ENCODE results near the gene CCDC149. TPM values are rescaled to one million over a fixed set of nuclear protein-coding genes. Genes with fewer than 3 reads are reported as not detected.

CCDC149 gene
- total RNA-seq, 2 donors from 2014 or later, result 0.19 to 0.24 TPM

DNA sequence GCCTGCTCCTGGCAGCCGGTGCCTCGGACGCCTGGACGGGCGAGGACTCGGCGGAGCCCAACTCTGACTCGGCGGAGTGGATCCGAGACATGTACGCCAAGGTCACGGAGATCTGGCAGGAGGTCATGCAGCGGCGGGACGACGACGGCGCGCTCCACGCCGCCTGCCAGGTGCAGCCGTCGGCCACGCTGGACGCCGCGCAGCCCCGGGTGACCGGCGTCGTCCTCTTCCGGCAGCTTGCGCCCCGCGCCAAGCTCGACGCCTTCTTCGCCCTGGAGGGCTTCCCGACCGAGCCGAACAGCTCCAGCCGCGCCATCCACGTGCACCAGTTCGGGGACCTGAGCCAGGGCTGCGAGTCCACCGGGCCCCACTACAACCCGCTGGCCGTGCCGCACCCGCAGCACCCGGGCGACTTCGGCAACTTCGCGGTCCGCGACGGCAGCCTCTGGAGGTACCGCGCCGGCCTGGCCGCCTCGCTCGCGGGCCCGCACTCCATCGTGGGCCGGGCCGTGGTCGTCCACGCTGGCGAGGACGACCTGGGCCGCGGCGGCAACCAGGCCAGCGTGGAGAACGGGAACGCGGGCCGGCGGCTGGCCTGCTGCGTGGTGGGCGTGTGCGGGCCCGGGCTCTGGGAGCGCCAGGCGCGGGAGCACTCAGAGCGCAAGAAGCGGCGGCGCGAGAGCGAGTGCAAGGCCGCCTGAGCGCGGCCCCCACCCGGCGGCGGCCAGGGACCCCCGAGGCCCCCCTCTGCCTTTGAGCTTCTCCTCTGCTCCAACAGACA is 113.1 kb downstream of the CCDC149 start:
- ATAC-seq (replicated peaks in 1 of 2) (no peak), DNase-seq (no peak)
- Mint-ChIP-seq H3K36me3 (ENCODE audit: insufficient read depth in 2 of 2) (peaks cover 0 to 1% of the 10 kb centered on the region in 2 donors), H3K27ac (no peak overlapping the region), H3K4me1 (ENCODE audit: low read depth) (no peaks in the 10 kb centered on the region), H3K9me3 (no peaks in the 10 kb centered on the region), H3K4me3 (peak overlapping the region in 1 of 2 donors; percentile 20), H3K27me3 (ENCODE audit: low read depth) (peaks cover 57% of the 10 kb centered on the region)

DNA sequence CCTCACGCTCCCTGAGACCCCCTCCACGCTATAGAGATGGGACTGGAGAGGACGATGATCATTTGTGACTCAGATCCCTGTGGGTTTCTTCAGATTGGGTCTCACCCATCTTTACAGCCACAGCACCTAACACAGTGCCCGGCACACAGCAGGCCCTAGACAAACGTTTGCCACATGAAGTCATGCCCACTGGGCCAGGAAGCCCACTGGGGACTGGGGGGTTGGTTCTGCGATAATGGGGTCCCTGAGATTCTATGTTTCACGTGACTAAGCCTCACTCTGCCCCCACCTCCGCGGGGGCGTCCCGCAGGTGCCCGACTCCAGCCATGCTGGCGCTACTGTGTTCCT is 113.7 kb downstream of the CCDC149 start:
- Mint-ChIP-seq H3K9me3 (no peaks in the 10 kb centered on the region), H3K27ac (no peak overlapping the region)

DNA sequence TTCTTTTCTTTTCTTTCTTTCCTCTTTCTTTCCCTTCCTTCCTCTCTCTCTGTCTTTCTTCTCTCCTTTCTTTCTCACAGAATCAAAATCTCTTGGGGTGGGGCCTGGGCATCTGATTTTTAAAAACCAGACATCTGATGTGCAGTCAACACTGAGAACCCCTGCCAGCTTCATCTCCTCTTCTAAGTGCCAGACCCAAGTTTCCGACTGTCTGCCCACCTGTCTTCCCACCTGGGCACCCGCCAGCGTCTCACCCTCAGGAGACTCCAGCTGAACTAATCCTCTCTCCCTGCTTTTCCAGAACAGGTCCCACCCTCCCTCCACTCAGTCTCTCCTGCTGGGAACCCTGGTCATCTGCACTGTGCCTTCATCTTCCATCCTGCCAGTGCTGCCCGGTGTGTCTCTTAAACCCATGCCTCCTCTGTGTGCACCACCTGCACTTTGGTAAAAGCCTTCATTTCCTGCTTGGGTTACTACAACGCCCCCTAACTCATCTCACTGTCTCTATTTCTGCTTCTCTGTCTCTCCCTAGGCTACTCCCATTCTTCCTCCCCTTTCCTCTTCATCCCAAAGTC is 114.7 kb downstream of the CCDC149 start:
- Mint-ChIP-seq H3K9me3 (no peaks in the 10 kb centered on the region), H3K4me1 (ENCODE audit: low read depth) (no peaks in the 10 kb centered on the region), H3K27ac (no peak overlapping the region), H3K4me3 (no peak overlapping the region), H3K27me3 (ENCODE audit: low read depth) (peaks cover 54% of the 10 kb centered on the region), H3K36me3 (ENCODE audit: insufficient read depth in 2 of 2) (peaks cover 0 to 1% of the 10 kb centered on the region in 2 donors)
- DNase-seq (no peak), ATAC-seq (replicated peaks in 1 of 2) (no peak)

More for the DNA sequence above, 113.7 kb downstream of the CCDC149 start:
- no peak for DNase-seq
- Mint-ChIP-seq H3K4me1 (ENCODE audit: low read depth) (no peaks in the 10 kb centered on the region), H3K27me3 (ENCODE audit: low read depth) (peaks cover 54% of the 10 kb centered on the region), H3K36me3 (ENCODE audit: insufficient read depth in 2 of 2) (peaks cover 0 to 1% of the 10 kb centered on the region in 2 donors), H3K4me3 (no peak overlapping the region)
- ATAC-seq (replicated peaks in 1 of 2), result no peak

DNA sequence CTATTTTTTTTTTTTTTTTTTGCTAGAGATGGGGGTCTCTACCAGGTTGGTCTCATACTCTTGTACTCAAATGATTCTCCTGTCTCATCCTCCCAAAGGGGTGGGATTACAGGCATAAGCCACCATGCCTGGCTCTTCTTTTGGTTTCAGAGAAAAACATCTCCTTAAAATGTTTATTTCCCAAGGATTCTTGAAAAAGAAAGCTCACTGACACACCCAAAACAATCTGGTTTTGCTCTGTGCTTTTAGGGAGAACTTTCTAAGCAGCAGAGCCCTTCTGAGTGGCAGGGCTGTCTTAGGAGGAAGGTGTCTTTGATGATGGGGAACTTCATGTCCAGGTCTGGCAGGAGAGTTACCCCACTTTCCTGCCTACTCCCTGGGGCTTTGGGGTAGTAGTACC is 116.2 kb downstream of the CCDC149 start:
- ATAC-seq (replicated peaks in 1 of 2), result no peak
- H3K36me3 Mint-ChIP-seq (ENCODE audit: insufficient read depth in 2 of 2), result peaks cover 0 to 1% of the 10 kb centered on the region in 2 donors
- H3K4me1 Mint-ChIP-seq (ENCODE audit: low read depth), result no peaks in the 10 kb centered on the region
- H3K4me3 Mint-ChIP-seq, result no peak overlapping the region
- peaks cover 39% of the 10 kb centered on the region for H3K27me3 Mint-ChIP-seq (ENCODE audit: low read depth)
- H3K27ac Mint-ChIP-seq, result no peak overlapping the region
- no peaks in the 10 kb centered on the region for H3K9me3 Mint-ChIP-seq
- no peak for DNase-seq

DNA sequence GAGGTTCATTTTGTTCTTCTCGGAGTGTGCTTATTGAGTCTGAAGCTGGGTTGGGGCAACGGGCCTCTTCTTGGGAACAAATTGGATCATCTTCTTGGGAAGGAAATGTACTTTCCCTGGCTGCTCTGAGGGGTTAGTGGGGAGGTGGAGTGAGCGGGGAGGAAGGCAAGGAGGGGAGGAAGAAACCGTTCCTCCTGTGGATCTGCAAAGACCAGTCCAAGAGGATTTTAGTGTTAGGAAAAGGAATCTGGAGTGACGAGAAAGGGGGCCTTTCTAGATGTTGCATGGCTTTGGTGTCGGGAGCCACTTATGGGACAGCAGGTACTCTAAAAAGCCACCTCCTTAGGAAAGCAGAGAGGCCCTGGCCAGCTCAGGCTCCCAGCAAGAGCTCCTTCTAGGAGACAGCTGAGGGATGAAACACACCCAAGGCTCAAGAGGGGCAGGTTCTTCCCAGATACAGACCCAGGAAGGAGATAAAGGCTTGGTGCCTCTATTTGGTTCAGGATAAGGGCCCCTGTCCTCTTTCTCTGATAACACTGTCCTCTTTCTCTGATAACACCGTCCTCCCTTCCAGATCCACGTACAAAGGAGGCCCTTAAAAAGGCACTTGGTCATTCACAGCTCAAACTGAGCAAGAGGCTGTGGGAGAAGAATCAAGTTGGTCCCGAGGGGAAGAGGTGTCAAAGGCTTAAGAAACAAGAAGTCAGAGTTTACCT is 117.0 kb downstream of the CCDC149 start:
- ATAC-seq (replicated peaks in 1 of 2), result no peak
- no peaks in the 10 kb centered on the region for H3K9me3 Mint-ChIP-seq
- peaks cover 0 to 1% of the 10 kb centered on the region in 2 donors for H3K36me3 Mint-ChIP-seq (ENCODE audit: insufficient read depth in 2 of 2)
- H3K27me3 Mint-ChIP-seq (ENCODE audit: low read depth), result peaks cover 31% of the 10 kb centered on the region
- no peak for DNase-seq
- H3K4me3 Mint-ChIP-seq, result no peak overlapping the region
- H3K27ac Mint-ChIP-seq, result no peak overlapping the region
- no peaks in the 10 kb centered on the region for H3K4me1 Mint-ChIP-seq (ENCODE audit: low read depth)

DNA sequence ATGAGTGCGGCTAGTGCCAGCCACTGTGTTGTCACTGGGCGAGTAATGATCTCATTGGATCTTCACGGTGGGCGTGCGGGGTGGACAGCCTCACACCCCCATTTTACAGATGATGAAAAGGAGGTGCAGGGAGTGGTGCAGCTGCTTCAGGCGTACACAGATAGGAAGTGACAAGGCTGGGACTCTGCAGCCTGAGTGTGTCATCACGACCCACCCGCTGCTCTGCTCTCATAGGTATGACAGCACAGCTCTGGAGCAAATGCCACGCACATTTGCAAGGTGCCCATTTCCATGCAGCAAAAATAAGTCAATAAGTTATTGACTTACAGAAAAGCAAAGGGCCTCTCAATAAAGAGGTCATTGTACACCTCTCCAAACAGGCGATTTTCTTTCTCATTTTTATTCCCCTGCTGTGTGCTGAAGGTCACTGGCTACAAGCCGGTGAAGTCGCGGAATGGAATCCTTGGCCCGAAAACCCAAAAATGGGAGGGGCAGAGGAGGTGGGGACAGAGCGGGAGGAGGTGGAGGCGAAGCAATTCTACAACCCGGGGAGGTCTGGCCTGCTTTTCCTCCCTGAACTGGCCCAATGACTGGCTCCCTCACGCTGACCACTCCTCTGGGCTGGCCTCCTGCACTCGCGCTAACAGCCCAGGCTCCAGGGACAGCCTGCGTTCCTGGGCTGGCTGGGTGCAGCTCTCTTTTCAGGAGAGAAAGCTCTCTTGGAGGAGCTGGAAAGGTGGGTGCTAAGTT is 117.8 kb downstream of the CCDC149 start, which contains the start of gene SOD3:
Gene SOD3, plus strand, starts transcription at position 658 of the 750 bp plus-strand sequence. CDS start 3,949 bp downstream, outside the sequence.
- H3K9me3 Mint-ChIP-seq, result no peaks in the 10 kb centered on the region
- DNase-seq, result no peak
- peaks cover 23% of the 10 kb centered on the region for H3K27me3 Mint-ChIP-seq (ENCODE audit: low read depth)
- no peaks in the 10 kb centered on the region for H3K36me3 Mint-ChIP-seq (ENCODE audit: insufficient read depth in 2 of 2)
- no peak for ATAC-seq (replicated peaks in 1 of 2)
- H3K4me3 Mint-ChIP-seq, result no peak within 1 kb of the TSS
- no peaks in the 10 kb centered on the region for H3K4me1 Mint-ChIP-seq (ENCODE audit: low read depth)
- no peak within 1 kb of the TSS for H3K27ac Mint-ChIP-seq

DNA sequence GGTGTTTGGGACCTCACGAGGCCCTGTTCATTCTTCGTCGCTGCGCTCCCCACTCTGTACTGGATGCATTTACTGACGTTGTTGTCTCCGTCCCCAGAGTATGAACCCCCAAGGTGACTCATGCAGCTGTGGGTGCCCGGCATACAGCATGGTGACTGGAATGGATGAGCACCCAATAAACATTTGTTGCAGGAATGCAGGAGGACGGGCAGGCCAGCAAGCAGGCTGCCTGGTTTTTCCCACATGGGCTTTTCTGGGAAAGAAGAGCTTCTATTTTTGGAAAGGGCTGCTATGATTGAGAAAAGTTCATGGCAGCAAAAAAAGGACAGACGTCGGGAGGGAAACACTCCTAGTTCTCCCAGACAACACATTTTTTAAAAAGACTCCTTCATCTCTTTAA is 118.4 kb downstream of the CCDC149 start:
- no peaks in the 10 kb centered on the region for H3K9me3 Mint-ChIP-seq
- peaks cover 23% of the 10 kb centered on the region for H3K27me3 Mint-ChIP-seq (ENCODE audit: low read depth)
- H3K4me1 Mint-ChIP-seq (ENCODE audit: low read depth), result no peaks in the 10 kb centered on the region
- no peaks in the 10 kb centered on the region for H3K36me3 Mint-ChIP-seq (ENCODE audit: insufficient read depth in 2 of 2)
- DNase-seq, result no peak
- no peak overlapping the region for H3K4me3 Mint-ChIP-seq
- ATAC-seq (replicated peaks in 1 of 2), result no peak
- no peak overlapping the region for H3K27ac Mint-ChIP-seq

DNA sequence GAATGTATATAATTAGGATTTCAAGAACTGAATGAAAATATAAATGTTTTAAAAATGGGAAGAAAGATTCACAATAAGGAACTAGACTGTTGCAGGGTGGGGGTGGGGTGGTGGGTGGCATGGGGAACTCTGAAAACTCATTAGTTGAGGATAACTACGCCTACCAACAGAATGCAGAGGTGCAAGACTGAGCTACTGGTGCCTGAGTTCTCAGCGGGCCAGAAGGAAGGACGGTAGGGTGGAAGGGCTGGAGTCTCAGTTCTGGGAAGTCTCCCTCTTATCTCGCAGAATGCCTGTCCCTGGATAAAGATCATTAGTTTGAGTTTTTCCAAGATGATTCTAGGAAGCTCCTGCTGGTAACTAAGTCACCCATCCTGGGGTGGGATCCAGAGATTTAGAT is 118.8 kb downstream of the CCDC149 start:
- H3K36me3 Mint-ChIP-seq (ENCODE audit: insufficient read depth in 2 of 2), result no peaks in the 10 kb centered on the region

DNA sequence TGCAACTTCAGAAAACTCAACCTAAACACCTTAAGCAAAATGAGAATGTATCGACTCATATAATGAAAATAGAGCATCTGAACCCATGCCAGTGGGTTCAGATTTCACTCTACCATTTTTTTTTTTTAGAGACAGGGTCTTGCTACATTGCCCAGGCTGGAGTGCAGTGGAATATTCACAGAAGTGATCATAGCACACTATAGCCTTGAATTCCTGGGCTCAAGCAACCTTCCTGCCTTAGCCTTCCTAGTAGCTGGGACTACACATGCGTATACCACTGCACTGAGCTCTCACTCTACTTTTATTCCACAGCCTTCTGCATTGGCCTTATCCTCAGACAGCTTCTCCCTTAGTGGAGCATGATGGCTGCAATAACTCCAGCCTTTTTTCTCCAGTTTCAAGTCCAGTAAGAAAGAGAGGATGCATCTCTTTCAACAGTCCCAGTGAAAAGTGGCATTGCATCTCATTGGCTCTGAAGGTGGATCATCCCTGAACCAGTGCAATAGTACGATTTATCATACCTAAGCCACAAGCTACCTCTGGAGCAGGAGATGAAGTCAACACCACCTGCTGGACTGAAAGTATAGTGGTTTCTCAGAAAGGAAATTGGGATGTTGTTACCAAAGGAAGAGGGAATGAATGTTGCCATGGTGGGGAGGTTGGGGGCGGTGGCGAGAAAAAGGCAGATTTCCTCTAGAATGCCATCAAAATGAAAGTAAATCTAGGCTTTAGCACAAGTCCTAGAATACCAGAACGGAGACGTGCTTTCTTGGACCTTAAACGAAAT is 119.4 kb downstream of the CCDC149 start:
- no peak overlapping the region for H3K4me3 Mint-ChIP-seq
- H3K4me1 Mint-ChIP-seq (ENCODE audit: low read depth), result no peaks in the 10 kb centered on the region
- ATAC-seq (replicated peaks in 1 of 2) (no peak), DNase-seq (no peak)
- no peak overlapping the region for H3K27ac Mint-ChIP-seq
- H3K27me3 Mint-ChIP-seq (ENCODE audit: low read depth), result peaks cover 15% of the 10 kb centered on the region
- H3K36me3 Mint-ChIP-seq (ENCODE audit: insufficient read depth in 2 of 2), result no peaks in the 10 kb centered on the region
- H3K9me3 Mint-ChIP-seq, result peaks cover 0 to 2% of the 10 kb centered on the region in 2 donors

More for the DNA sequence above, 118.8 kb downstream of the CCDC149 start:
- Mint-ChIP-seq H3K9me3 (no peaks in the 10 kb centered on the region), H3K4me1 (ENCODE audit: low read depth) (no peaks in the 10 kb centered on the region), H3K27ac (no peak overlapping the region), H3K27me3 (ENCODE audit: low read depth) (peaks cover 21% of the 10 kb centered on the region), H3K4me3 (no peak overlapping the region)
- DNase-seq, result no peak
- ATAC-seq (replicated peaks in 1 of 2), result no peak

DNA sequence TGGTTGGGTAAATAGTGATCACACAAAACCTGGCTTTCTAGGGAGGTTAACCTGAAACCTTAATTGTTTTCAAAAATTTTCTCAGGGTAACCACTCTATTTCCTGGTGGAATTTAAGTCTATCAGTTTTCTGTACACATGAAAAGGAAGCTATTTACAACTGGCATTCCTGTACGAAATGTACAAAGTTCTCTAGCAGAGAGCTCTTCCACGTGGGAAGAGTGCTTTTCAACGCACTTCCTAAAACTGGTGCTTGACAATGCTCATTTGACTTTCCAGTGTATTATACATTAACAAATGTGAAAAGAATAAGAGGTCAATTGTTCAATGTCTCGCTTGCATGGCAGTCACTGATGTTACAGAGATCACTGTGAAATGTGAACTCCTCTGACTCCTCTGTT is 120.3 kb downstream of the CCDC149 start:
- H3K4me3 Mint-ChIP-seq, result no peak overlapping the region
- no peak overlapping the region for H3K27ac Mint-ChIP-seq
- peaks cover 3 to 4% of the 10 kb centered on the region in 2 donors for H3K9me3 Mint-ChIP-seq
- no peaks in the 10 kb centered on the region for H3K4me1 Mint-ChIP-seq (ENCODE audit: low read depth)
- H3K36me3 Mint-ChIP-seq (ENCODE audit: insufficient read depth in 2 of 2), result no peaks in the 10 kb centered on the region
- no peak for DNase-seq
- H3K27me3 Mint-ChIP-seq (ENCODE audit: low read depth), result peaks cover 6% of the 10 kb centered on the region
- no peak for ATAC-seq (replicated peaks in 1 of 2)

DNA sequence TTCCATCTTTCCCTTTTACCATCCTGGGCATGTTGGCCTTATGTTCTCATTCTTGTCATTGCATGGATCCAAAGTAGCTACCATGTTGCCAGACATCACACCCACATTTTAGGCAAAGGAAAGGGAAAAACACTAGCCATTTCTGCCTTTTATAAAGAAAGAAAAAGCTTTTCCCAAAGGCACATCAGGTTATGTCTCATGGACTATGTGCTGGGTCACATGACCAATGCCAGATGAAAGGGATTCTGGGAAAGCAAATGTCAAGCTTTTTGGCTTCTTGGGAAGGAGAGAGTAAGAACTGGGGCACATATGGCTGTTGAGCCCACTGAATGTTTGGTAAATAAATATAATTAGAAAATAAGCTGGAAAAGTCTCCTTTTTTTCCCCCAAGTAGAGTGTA is 121.8 kb downstream of the CCDC149 start:
- no peak overlapping the region for H3K4me3 Mint-ChIP-seq
- peaks cover 6% of the 10 kb centered on the region for H3K27me3 Mint-ChIP-seq (ENCODE audit: low read depth)
- DNase-seq, result no peak

DNA sequence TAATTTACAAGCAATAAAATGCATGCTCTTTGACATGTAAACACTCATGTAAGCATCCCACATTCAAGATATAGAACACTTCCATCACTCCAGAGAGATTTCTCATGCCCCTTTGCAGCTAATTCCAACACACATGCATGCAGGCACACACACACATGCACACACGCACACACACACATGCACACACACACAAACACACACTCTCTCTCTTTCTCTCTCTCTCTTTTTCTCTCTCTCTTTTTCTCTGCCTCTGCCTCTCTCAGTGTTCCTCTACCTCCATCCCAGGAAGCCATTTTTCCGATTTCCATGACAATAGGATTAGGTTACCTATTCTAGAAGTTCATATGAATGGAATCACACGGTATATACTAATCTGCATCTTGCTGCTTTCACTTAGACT is 129.3 kb downstream of the CCDC149 start:
- Mint-ChIP-seq H3K9me3 (peaks cover 3 to 4% of the 10 kb centered on the region in 2 donors), H3K4me1 (ENCODE audit: low read depth) (no peaks in the 10 kb centered on the region), H3K27me3 (ENCODE audit: low read depth) (no peaks in the 10 kb centered on the region), H3K36me3 (ENCODE audit: insufficient read depth in 2 of 2) (no peaks in the 10 kb centered on the region), H3K27ac (no peak overlapping the region), H3K4me3 (no peak overlapping the region)
- no peak for ATAC-seq (replicated peaks in 1 of 2)
- DNase-seq, result no peak

More for the DNA sequence above, 121.8 kb downstream of the CCDC149 start:
- no peaks in the 10 kb centered on the region for H3K4me1 Mint-ChIP-seq (ENCODE audit: low read depth)
- no peak for ATAC-seq (replicated peaks in 1 of 2)
- H3K36me3 Mint-ChIP-seq (ENCODE audit: insufficient read depth in 2 of 2), result no peaks in the 10 kb centered on the region
- no peak overlapping the region for H3K27ac Mint-ChIP-seq
- H3K9me3 Mint-ChIP-seq, result peaks cover 3 to 4% of the 10 kb centered on the region in 2 donors

All from activated T-cell treated with anti-CD3 and anti-CD28 coated beads, Interleukin-2, amount 50 U/mL, for 72 hours (primary cell).